Measurements from ENCODE around the gene MXD4.

- TF ChIP-seq RAD21 (CRISPR knock-in tag; conservative IDR thresholded peaks at IDR 0.05 in 1 of 2, IDR thresholded peaks at IDR 0.05 in 1 of 2): no peak
- no peak for TF ChIP-seq CTCF (IDR thresholded peaks at IDR 0.05 in 2 of 3, conservative IDR thresholded peaks at IDR 0.05 in 1 of 3; ENCODE audit: insufficient read depth in 2 of 3, low read depth in 1 of 3, low read length in 3 of 3)
- TF ChIP-seq, protein P1, sequence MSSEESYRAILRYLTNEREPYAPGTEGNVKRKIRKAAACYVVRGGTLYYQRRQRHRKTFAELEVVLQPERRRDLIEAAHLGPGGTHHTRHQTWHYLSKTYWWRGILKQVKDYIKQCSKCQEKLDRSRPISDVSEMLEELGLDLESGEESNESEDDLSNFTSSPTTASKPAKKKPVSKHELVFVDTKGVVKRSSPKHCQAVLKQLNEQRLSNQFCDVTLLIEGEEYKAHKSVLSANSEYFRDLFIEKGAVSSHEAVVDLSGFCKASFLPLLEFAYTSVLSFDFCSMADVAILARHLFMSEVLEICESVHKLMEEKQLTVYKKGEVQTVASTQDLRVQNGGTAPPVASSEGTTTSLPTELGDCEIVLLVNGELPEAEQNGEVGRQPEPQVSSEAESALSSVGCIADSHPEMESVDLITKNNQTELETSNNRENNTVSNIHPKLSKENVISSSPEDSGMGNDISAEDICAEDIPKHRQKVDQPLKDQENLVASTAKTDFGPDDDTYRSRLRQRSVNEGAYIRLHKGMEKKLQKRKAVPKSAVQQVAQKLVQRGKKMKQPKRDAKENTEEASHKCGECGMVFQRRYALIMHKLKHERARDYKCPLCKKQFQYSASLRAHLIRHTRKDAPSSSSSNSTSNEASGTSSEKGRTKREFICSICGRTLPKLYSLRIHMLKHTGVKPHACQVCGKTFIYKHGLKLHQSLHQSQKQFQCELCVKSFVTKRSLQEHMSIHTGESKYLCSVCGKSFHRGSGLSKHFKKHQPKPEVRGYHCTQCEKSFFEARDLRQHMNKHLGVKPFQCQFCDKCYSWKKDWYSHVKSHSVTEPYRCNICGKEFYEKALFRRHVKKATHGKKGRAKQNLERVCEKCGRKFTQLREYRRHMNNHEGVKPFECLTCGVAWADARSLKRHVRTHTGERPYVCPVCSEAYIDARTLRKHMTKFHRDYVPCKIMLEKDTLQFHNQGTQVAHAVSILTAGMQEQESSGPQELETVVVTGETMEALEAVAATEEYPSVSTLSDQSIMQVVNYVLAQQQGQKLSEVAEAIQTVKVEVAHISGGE (CRISPR knock-in tag; IDR thresholded peaks at IDR 0.05): no peak
- TF ChIP-seq SIX5 (IDR thresholded peaks at IDR 0.05; ENCODE audit: borderline replicate concordance in 1 of 2, insufficient read depth in 1 of 2, low read depth in 1 of 2, low read length in 2 of 2): no peak
Measured at GRCh38 chr4:2226261-2226660, 35.6 kb downstream of the MXD4 start.

Data from K562 (cell line).